AG09319 (cell line): ENCODE data around the gene CD300LB.
"Not testable (repeated sequence)": the region's sequence is repeated elsewhere in the genome, so short reads cannot be mapped to it uniquely, and the experiment has no call there.

Experiments used
- DNase-seq: peaks from one replicate; pipeline ENCODE4 v3.0.0-alpha.2; 2010; ENCODE audit warnings: low read depth; ENCODE audit errors: extremely low read depth
- TF ChIP-seq, protein P1 (sequence below): IDR thresholded peaks from 2 replicates; pipeline ENCODE4 v1.5.1; 2011; ENCODE audit warnings: low read depth, mild to moderate bottlenecking, inconsistent platforms, low read length, moderate library complexity

CD300LB gene

GRCh38 chr17:74531231-74531761, at the start of gene CD300LB:
CD300LB (minus strand) TSS chr17:74531475; CDS start chr17:74531350, 125 bp downstream.
- no peak for DNase-seq

GRCh38 chr17:74579900-74580299, 48.6 kb upstream of the CD300LB start:
- TF ChIP-seq, protein P1, sequence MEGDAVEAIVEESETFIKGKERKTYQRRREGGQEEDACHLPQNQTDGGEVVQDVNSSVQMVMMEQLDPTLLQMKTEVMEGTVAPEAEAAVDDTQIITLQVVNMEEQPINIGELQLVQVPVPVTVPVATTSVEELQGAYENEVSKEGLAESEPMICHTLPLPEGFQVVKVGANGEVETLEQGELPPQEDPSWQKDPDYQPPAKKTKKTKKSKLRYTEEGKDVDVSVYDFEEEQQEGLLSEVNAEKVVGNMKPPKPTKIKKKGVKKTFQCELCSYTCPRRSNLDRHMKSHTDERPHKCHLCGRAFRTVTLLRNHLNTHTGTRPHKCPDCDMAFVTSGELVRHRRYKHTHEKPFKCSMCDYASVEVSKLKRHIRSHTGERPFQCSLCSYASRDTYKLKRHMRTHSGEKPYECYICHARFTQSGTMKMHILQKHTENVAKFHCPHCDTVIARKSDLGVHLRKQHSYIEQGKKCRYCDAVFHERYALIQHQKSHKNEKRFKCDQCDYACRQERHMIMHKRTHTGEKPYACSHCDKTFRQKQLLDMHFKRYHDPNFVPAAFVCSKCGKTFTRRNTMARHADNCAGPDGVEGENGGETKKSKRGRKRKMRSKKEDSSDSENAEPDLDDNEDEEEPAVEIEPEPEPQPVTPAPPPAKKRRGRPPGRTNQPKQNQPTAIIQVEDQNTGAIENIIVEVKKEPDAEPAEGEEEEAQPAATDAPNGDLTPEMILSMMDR = no peak
- no peak for DNase-seq

More at GRCh38 chr17:74531231-74531761, at the start of gene CD300LB:
- TF ChIP-seq, protein P1 = no peak

DNA sequence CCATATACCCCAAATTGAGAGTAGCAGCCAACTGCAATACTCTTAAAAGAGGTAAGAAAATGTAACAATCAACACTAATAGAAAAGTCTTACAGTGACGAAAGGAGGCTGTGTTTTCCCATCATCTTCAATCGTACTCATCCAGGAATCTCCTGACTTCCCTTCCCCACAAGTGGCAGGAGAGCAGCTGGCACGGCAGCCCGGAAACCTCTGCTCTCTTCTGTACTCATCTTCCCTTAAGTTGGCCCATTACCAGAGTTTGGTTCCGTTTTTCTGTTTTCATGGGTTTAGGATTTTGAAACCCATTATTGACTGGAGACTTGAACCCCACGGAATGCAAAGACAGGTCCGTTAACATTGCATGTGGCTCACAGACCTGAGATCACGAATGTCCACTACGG, 47.7 kb upstream of the CD300LB start:
- TF ChIP-seq, protein P1 = no peak
- no peak for DNase-seq

GRCh38 chr17:74574489-74575142, 43.3 kb upstream of the CD300LB start:
- TF ChIP-seq, protein P1 = no peak
- DNase-seq = no peak

DNA sequence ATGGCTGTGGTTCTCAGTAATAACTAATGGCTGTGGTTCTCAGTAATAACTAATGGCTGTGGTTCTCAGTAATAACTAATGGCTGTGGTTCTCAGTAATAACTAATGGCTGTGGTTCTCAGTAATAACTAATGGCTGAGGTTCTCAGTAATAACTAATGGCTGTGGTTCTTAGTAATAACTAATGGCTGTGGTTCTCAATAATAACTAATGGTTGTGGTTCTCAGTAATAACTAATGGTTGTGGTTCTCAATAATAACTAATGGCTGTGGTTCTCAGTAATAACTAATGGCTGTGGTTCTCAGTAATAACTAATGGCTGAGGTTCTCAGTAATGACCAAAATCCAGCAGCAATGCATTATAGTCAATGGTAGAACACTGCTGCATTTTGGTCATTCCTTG, 42.4 kb upstream of the CD300LB start:
- DNase-seq = not testable (repeated sequence)

- no peak for DNase-seq
- TF ChIP-seq, protein P1 = no peak
Measured at GRCh38 chr17:74573169-74573568, 41.9 kb upstream of the CD300LB start.

- TF ChIP-seq, protein P1 = no peak
- no peak for DNase-seq
Measured at GRCh38 chr17:74571621-74572270, 40.5 kb upstream of the CD300LB start.
